ENCODE measurements around the gene KCNJ6. TPM values are rescaled to one million over a fixed set of nuclear protein-coding genes. Genes with fewer than 3 reads are reported as not detected.
A peak's percentile ranks its signal among the peaks of the same experiment; 100 is the strongest.

KCNJ6 gene
- total RNA-seq, 6 experiments from 2014 or later = not detected

GRCh38 chr21:37700641-37701202 is 215.5 kb downstream of the KCNJ6 start:
- peak; percentile 89 for TF ChIP-seq CTCF (IDR thresholded peaks at IDR 0.05)
- Mint-ChIP-seq H3K27me3 (ENCODE audit: insufficient read depth) (peaks cover 15% of the 10 kb centered on the region), H3K9me3 (no peaks in the 10 kb centered on the region), H3K4me3 (no peak overlapping the region), H3K36me3 (ENCODE audit: low read depth) (no peaks in the 10 kb centered on the region), H3K4me1 (ENCODE audit: low read depth) (no peaks in the 10 kb centered on the region), H3K27ac (no peak overlapping the region)
- peak; percentile 75 for DNase-seq

GRCh38 chr21:37699024-37699775 is 217.1 kb downstream of the KCNJ6 start:
- Mint-ChIP-seq H3K27me3 (ENCODE audit: insufficient read depth) (peaks cover 22% of the 10 kb centered on the region), H3K36me3 (ENCODE audit: low read depth) (no peaks in the 10 kb centered on the region), H3K4me3 (no peak overlapping the region), H3K27ac (no peak overlapping the region), H3K9me3 (no peaks in the 10 kb centered on the region), H3K4me1 (ENCODE audit: low read depth) (no peaks in the 10 kb centered on the region)
- TF ChIP-seq CTCF (IDR thresholded peaks at IDR 0.05) = no peak
- DNase-seq = no peak

- Mint-ChIP-seq H3K27me3 (ENCODE audit: insufficient read depth) (peaks cover 27% of the 10 kb centered on the region), H3K4me3 (no peak overlapping the region), H3K27ac (no peak overlapping the region), H3K4me1 (ENCODE audit: low read depth) (no peaks in the 10 kb centered on the region), H3K9me3 (no peaks in the 10 kb centered on the region), H3K36me3 (ENCODE audit: low read depth) (no peaks in the 10 kb centered on the region)
- no peak for DNase-seq
- TF ChIP-seq CTCF (IDR thresholded peaks at IDR 0.05) = no peak
Observed at GRCh38 chr21:37696936-37697335, 219.3 kb downstream of the KCNJ6 start.

GRCh38 chr21:37695111-37695510 is 221.1 kb downstream of the KCNJ6 start:
- Mint-ChIP-seq H3K27me3 (ENCODE audit: insufficient read depth) (peaks cover 29% of the 10 kb centered on the region), H3K4me1 (ENCODE audit: low read depth) (no peaks in the 10 kb centered on the region), H3K4me3 (no peak overlapping the region), H3K36me3 (ENCODE audit: low read depth) (no peaks in the 10 kb centered on the region), H3K9me3 (no peaks in the 10 kb centered on the region), H3K27ac (no peak overlapping the region)
- TF ChIP-seq CTCF (IDR thresholded peaks at IDR 0.05) = no peak
- no peak for DNase-seq

- TF ChIP-seq CTCF (IDR thresholded peaks at IDR 0.05) = no peak
- H3K9me3 Mint-ChIP-seq = no peaks in the 10 kb centered on the region
- H3K4me3 Mint-ChIP-seq = no peak overlapping the region
- peaks cover 10% of the 10 kb centered on the region for H3K27me3 Mint-ChIP-seq (ENCODE audit: insufficient read depth)
- H3K27ac Mint-ChIP-seq = no peak overlapping the region
- no peaks in the 10 kb centered on the region for H3K4me1 Mint-ChIP-seq (ENCODE audit: low read depth)
- no peak for DNase-seq
- H3K36me3 Mint-ChIP-seq (ENCODE audit: low read depth) = no peaks in the 10 kb centered on the region
Observed at GRCh38 chr21:37688952-37689659, 227.2 kb downstream of the KCNJ6 start.
